Osteoblast (primary cell): Measurements from ENCODE around the gene ARHGAP28. TPM values are rescaled to one million over a fixed set of nuclear protein-coding genes. Genes with fewer than 3 reads are reported as not detected.

Experiments used
- DNase-seq: peaks from one replicate; pipeline ENCODE4 v3.0.0; 2011; ENCODE audit warnings: low spot score, mixed read lengths; ENCODE audit not compliant: insufficient read length; ENCODE audit errors: missing footprints
- H2AFZ ChIP-seq: 2 replicates; pipeline ENCODE4 v1.6.0; 2011; ENCODE audit warnings: mild to moderate bottlenecking, low read length
- H3K27ac ChIP-seq: 2 replicates; pipeline ENCODE4 v1.5.1; 2011; ENCODE audit warnings: mild to moderate bottlenecking, low read depth, low read length, moderate library complexity
- H3K27me3 ChIP-seq: 2 replicates; pipeline ENCODE4 v1.6.0; 2012; ENCODE audit warnings: mild to moderate bottlenecking, control low read depth, inconsistent platforms, low read length, moderate library complexity; ENCODE audit not compliant: insufficient read depth
- H3K36me3 ChIP-seq: 2 replicates; pipeline ENCODE4 v1.5.1; 2011; ENCODE audit warnings: mild to moderate bottlenecking, low read length, control low read depth, moderate library complexity; ENCODE audit not compliant: insufficient read depth
- H3K4me1 ChIP-seq: 2 replicates; pipeline ENCODE4 v1.5.1; 2011; ENCODE audit warnings: mild to moderate bottlenecking, low read length, control low read depth, moderate library complexity; ENCODE audit not compliant: insufficient read depth
- H3K4me2 ChIP-seq: 2 replicates; pipeline ENCODE4 v1.6.0; 2011; ENCODE audit warnings: mild to moderate bottlenecking, low read length; ENCODE audit not compliant: insufficient read depth
- H3K4me3 ChIP-seq: fragments of 200-600 bp; sonication (generic); 3 replicates; pipeline ENCODE4 v1.5.1; 2012; ENCODE audit warnings: mild to moderate bottlenecking, low read length, inconsistent platforms; ENCODE audit not compliant: insufficient read depth
- H3K79me2 ChIP-seq: 2 replicates; pipeline ENCODE4 v1.6.0; 2012; ENCODE audit warnings: mild to moderate bottlenecking, low read length, control low read depth, inconsistent platforms; ENCODE audit not compliant: insufficient read depth
- H3K9me3 ChIP-seq: 2 replicates; pipeline ENCODE4 v1.5.1; 2011; ENCODE audit warnings: low read depth, low read length, control low read depth
- H4K20me1 ChIP-seq: 2 replicates; pipeline ENCODE4 v1.6.0; 2012; ENCODE audit warnings: mild to moderate bottlenecking, low read length, control low read depth; ENCODE audit not compliant: insufficient read depth
- total RNA-seq: library from RNA; depleted of rRNA; stranded (reverse); fragments of >200 nt; gene quantifications from 2 replicates; pipeline ENCODE4 v1.2.3, GENCODE V29; 2012
- TF ChIP-seq, protein P1 (sequence below): IDR thresholded peaks from 2 replicates; pipeline ENCODE4 v1.5.1; 2011; ENCODE audit warnings: mild to moderate bottlenecking, low read depth, low read length, moderate library complexity; ENCODE audit errors: extremely low read depth

Gene ARHGAP28
- total RNA-seq, 1 donor: 23.9 TPM

DNA sequence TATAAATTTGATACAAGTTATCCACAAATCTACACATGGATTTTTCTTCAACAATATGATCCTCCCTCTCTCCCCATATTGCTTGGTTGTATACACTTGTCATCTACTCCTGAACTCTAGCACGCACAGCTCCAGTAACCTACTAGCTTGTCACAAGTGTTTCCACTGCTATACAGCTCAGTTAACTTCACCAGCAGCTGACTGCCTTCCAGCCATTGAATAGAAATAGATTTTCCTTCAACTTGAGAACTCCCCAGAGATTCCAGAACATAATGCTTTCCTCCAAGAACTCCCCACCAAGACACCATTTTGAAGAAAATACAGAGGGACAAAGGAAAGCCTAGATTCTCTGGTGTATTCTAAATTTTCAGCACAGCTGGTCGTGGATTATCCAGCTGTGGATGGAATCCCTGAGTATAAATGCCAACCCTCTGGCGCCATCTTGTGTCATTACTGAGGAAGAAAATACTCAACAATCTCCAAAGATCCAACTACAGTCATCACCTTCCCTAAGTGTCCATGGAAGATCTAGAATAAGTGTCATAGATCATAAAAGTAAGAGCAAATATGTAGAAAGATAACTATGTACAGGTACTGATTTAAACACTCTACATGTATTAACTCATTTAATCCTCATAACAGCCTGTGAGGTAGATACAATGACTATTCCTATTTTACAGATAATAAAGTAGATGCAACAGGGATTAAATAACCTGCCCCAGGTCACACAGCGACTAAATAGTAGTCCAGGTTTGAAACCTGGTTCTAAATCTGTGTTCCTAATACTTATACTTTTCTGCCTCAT is 156.7 kb downstream of the ARHGAP28 start:
- H3K27me3 ChIP-seq: no peaks in the 10 kb centered on the region
- DNase-seq: no peak

DNA sequence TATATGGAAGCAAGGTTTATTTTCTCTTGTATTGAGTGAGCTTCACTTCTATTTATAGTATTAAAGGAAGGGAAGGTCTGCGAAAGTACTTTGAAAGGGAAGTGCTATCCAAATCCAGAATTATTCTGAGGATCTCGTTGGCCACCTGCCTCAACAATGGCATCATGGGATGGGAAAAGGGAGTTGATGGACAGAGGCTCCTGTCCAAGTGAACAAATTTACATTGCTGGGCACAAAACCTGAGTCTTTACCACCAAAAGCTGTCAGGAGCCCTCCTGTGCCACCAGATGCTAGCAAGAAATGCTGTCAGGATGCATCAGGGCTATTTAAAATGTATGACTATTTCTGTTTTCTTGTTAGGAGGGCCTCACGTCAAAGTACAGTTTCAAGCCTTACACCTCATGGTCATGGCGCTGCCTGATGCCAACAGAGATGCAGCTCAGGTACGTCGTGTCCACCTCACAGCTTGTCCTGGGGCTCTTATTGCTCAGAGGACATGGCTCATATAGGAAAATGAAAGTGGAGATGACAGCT is 157.3 kb downstream of the ARHGAP28 start:
- Histone ChIP-seq H3K4me1 (no peaks in the 10 kb centered on the region), H3K9me3 (no peaks in the 10 kb centered on the region), H4K20me1 (no peaks in the 10 kb centered on the region), H3K36me3 (no peaks in the 10 kb centered on the region), H3K27me3 (no peaks in the 10 kb centered on the region), H3K79me2 (no peaks in the 10 kb centered on the region), H2AFZ (no peak overlapping the region), H3K4me2 (no peak overlapping the region), H3K4me3 (no peak overlapping the region), H3K27ac (no peak overlapping the region)
- DNase-seq: no peak
- TF ChIP-seq, protein P1, sequence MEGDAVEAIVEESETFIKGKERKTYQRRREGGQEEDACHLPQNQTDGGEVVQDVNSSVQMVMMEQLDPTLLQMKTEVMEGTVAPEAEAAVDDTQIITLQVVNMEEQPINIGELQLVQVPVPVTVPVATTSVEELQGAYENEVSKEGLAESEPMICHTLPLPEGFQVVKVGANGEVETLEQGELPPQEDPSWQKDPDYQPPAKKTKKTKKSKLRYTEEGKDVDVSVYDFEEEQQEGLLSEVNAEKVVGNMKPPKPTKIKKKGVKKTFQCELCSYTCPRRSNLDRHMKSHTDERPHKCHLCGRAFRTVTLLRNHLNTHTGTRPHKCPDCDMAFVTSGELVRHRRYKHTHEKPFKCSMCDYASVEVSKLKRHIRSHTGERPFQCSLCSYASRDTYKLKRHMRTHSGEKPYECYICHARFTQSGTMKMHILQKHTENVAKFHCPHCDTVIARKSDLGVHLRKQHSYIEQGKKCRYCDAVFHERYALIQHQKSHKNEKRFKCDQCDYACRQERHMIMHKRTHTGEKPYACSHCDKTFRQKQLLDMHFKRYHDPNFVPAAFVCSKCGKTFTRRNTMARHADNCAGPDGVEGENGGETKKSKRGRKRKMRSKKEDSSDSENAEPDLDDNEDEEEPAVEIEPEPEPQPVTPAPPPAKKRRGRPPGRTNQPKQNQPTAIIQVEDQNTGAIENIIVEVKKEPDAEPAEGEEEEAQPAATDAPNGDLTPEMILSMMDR: no peak

More for the DNA sequence above, 156.7 kb downstream of the ARHGAP28 start:
- H3K27ac ChIP-seq: no peak overlapping the region
- no peak overlapping the region for H2AFZ ChIP-seq
- no peaks in the 10 kb centered on the region for H3K36me3 ChIP-seq
- H3K4me1 ChIP-seq: no peaks in the 10 kb centered on the region
- TF ChIP-seq, protein P1: peak; percentile 74
- no peaks in the 10 kb centered on the region for H4K20me1 ChIP-seq
- H3K79me2 ChIP-seq: no peaks in the 10 kb centered on the region
- H3K4me2 ChIP-seq: no peak overlapping the region
- H3K4me3 ChIP-seq: no peak overlapping the region
- no peaks in the 10 kb centered on the region for H3K9me3 ChIP-seq

DNA sequence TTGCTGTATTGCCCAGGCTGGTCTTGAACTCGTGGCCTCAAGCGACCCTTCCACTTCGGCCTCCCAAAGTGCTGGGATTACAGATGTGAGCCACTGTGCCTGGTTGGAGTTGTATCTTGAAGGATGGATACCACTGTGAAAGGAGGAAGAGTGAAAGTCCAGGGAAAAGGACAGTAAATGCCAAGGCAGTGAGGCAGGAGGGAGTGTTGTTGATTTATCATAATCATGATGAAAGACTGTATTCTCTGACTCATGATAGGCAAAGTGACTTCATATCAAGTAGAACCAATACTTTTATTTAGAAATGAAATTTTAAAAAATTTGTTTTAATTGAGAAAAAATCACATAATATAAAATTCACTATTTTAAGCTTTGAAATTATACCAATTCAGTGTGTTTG is 162.3 kb downstream of the ARHGAP28 start:
- TF ChIP-seq, protein P1: no peak
- Histone ChIP-seq H3K36me3 (no peaks in the 10 kb centered on the region), H3K4me1 (no peaks in the 10 kb centered on the region), H3K79me2 (no peaks in the 10 kb centered on the region), H3K27ac (no peak overlapping the region), H2AFZ (no peak overlapping the region), H3K4me3 (no peak overlapping the region), H3K27me3 (no peaks in the 10 kb centered on the region), H4K20me1 (no peaks in the 10 kb centered on the region), H3K9me3 (no peaks in the 10 kb centered on the region), H3K4me2 (no peak overlapping the region)
- no peak for DNase-seq

DNA sequence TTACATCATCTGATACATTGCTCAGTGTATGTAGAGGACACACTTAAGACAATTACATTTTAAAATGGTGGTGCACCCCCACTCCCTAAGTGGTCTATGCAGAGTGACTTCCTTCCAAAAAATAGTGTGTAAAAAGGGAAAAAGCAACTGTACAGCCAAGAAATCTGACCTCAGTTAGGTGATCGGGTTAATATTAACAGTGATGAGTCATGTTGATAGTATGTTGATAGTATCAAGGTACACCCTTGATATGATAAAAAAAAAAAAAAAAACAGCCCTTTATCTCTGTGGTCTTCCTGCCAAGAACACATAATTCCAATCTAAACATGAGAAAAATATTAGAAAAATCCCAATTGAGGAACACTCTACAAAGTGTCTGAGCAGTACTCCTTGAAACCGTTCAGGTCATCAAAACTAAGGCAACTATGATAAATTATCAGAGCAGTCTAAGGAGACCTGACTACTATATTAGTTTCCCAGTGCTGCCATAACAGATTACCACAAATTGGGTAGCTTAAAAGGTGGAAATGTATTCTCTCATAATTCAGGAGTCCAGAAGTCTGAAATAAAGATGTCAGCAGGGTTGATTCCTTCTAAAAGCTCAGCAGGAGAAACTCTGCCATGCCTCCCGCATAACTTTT is 171.9 kb downstream of the ARHGAP28 start:
- no peaks in the 10 kb centered on the region for H3K79me2 ChIP-seq
- H3K4me1 ChIP-seq: no peaks in the 10 kb centered on the region
- TF ChIP-seq, protein P1: no peak
- H3K4me3 ChIP-seq: no peak overlapping the region
- no peaks in the 10 kb centered on the region for H3K36me3 ChIP-seq
- H4K20me1 ChIP-seq: no peaks in the 10 kb centered on the region
- H3K9me3 ChIP-seq: no peaks in the 10 kb centered on the region
- DNase-seq: no peak
- H3K27me3 ChIP-seq: no peaks in the 10 kb centered on the region
- no peak overlapping the region for H2AFZ ChIP-seq
- no peak overlapping the region for H3K27ac ChIP-seq
- no peak overlapping the region for H3K4me2 ChIP-seq
